K562 (cell line): ENCODE measurements around the gene CLTC. TPM values are rescaled to one million over a fixed set of nuclear protein-coding genes. Genes with fewer than 3 reads are reported as not detected.

Source experiments
- ATAC-seq: fragments of 200-7000 bp; cut with Tn5 transposase; 3 replicates; pipeline ENCODE4 v1.9.1; 2020; ENCODE audit warnings: moderate library complexity
- BruUV-seq: library from RNA; stranded (reverse); fragments of 400-500 nt; replicated peaks from 2 replicates; lab custom pipeline; 2021; lab: Mats Ljungman, UMichigan
- CTCF ChIA-PET: fragments of 300-600 bp; formaldehyde crosslinking; extraction: SDS; loops from one replicate; lab custom pipeline; 2021; ENCODE audit warnings: low intra/inter-chr PET ratio; lab: Yijun Ruan, JAX
- POLR2A ChIA-PET: fragments of 300-600, 350-650 bp; sonication (Branson Sonifier 250); formaldehyde crosslinking; extraction: SDS; loops from one replicate; lab custom pipeline; 2021; ENCODE audit warnings: antibody characterized with exemption, inconsistent platforms; lab: Yijun Ruan, JAX
- DNase-seq, 4 experiments: peaks; one replicate each; pipeline versions ENCODE4 v3.0.0 to v3.0.0-alpha.2; 2011 to 2018; ENCODE audit warnings: low spot score in 3 of 4, mixed read lengths in 3 of 4; ENCODE audit errors: extremely low read depth in 1 of 4
- FAIRE-seq: peaks from 2 replicates; lab custom pipeline; 2011; peaks lifted over from hg19 to GRCh38; lab: Jason Lieb, UNC
- H2AFZ ChIP-seq: 2 replicates; pipeline ENCODE4 v1.6.0; 2011; ENCODE audit warnings: low read depth, low read length, control low read depth, inconsistent platforms
- H3K27ac ChIP-seq: fragments of 200-600 bp; 3 replicates; pipeline ENCODE4 v1.8.0; 2011; ENCODE audit warnings: low read depth, mild to moderate bottlenecking, control low read depth, inconsistent platforms, low read length, moderate library complexity, mixed read lengths; ENCODE audit errors: extremely low read depth
- H3K27me3 ChIP-seq, 2 experiments: fragments of 300-600 bp in 1 of 2; 2 replicates in 1 of 2; 3 replicates in 1 of 2; pipeline versions ENCODE4 v1.6.0 to v1.8.0; 2011; ENCODE audit warnings: inconsistent platforms in 2 of 2, low read length in 2 of 2, mild to moderate bottlenecking in 1 of 2, mixed read lengths in 1 of 2, moderate library complexity in 1 of 2; ENCODE audit not compliant: control insufficient read depth in 2 of 2, insufficient read depth in 2 of 2
- H3K36me3 ChIP-seq: fragments of 300-600 bp; 3 replicates; pipeline ENCODE4 v1.8.0; 2011; ENCODE audit warnings: mild to moderate bottlenecking, low read length, inconsistent platforms; ENCODE audit not compliant: control insufficient read depth, insufficient read depth
- H3K4me1 ChIP-seq, 2 experiments: fragments of 200-600 bp in 1 of 2; replicated peaks in 1 of 2; 2 replicates in 1 of 2; 3 replicates in 1 of 2; pipeline versions ENCODE4 v1.5.1 to v1.8.0; 2011; ENCODE audit warnings: inconsistent platforms in 2 of 2, low read length in 2 of 2, mild to moderate bottlenecking in 1 of 2, mixed read lengths in 1 of 2, moderate library complexity in 1 of 2; ENCODE audit not compliant: control insufficient read depth in 2 of 2, insufficient read depth in 2 of 2
- H3K4me2 ChIP-seq: 2 replicates; pipeline ENCODE4 v1.6.1; 2011; ENCODE audit warnings: low read length, control low read depth, inconsistent platforms, mixed read lengths; ENCODE audit not compliant: insufficient read depth
- H3K4me3 ChIP-seq: fragments of 200-600 bp; sonication (generic), shearing (Covaris generic); 2 replicates; pipeline ENCODE4 v1.5.1; 2016; ENCODE audit warnings: control low read depth, inconsistent platforms
- H3K79me2 ChIP-seq: fragments of 200-600 bp; 3 replicates; pipeline ENCODE4 v1.8.0; 2011; ENCODE audit warnings: low read length, inconsistent platforms; ENCODE audit not compliant: control insufficient read depth, insufficient read depth
- H3K9ac ChIP-seq, 2 experiments: 2 replicates each; pipeline versions ENCODE4 v1.6.0 to v1.6.1; 2011; ENCODE audit warnings: low read depth in 2 of 2, low read length in 2 of 2, control low read depth in 1 of 2, inconsistent platforms in 1 of 2, mild to moderate bottlenecking in 1 of 2, mixed read lengths in 1 of 2; ENCODE audit not compliant: insufficient read depth in 1 of 2
- H3K9me1 ChIP-seq: one replicate; pipeline ENCODE4 v1.6.0; 2011; ENCODE audit warnings: inconsistent platforms, mild to moderate bottlenecking, low read length, moderate library complexity; ENCODE audit not compliant: control insufficient read depth, insufficient read depth
- H3K9me3 ChIP-seq: replicated peaks from 2 replicates; pipeline ENCODE4 v1.5.1; 2011; ENCODE audit warnings: low read depth, low read length, inconsistent platforms; ENCODE audit not compliant: control insufficient read depth, insufficient read depth
- H4K20me1 ChIP-seq: replicated peaks from 2 replicates; pipeline ENCODE4 v1.6.1; 2011; ENCODE audit warnings: low read length, inconsistent platforms, mixed read lengths; ENCODE audit not compliant: control insufficient read depth, insufficient read depth
- ATF3 ChIP-seq, 2 experiments: fragments of 450-650 bp in 1 of 2; sonication (generic) in 1 of 2; formaldehyde crosslinking in 1 of 2; IDR thresholded peaks in 1 of 2; conservative IDR thresholded peaks in 1 of 2; 2 replicates each; pipeline versions ENCODE4 v1.6.1 to v1.8.1; 2016 to 2023; ENCODE audit warnings: mild to moderate bottlenecking in 2 of 2, moderate library complexity in 2 of 2, inconsistent platforms in 1 of 2, missing genetic modification reagents in 1 of 2
- BRCA1 ChIP-seq, 2 experiments: fragments of 450-650 bp in 1 of 2; sonication (generic) in 1 of 2; formaldehyde crosslinking in 1 of 2; IDR thresholded peaks; 2 replicates each; pipeline versions ENCODE4 v1.5.0 to v1.6.1; 2017 to 2020; ENCODE audit warnings: mild to moderate bottlenecking in 1 of 2, missing genetic modification reagents in 1 of 2
- CXXC5 ChIP-seq: fragments of 250-450 bp; sonication (Bioruptor Pico); IDR thresholded peaks from 2 replicates; pipeline ENCODE4 v1.8.0; 2022; ENCODE audit warnings: inconsistent platforms, mild to moderate bottlenecking, moderate library complexity
- DACH1 ChIP-seq: fragments of 450-650 bp; IDR thresholded peaks from 2 replicates; pipeline ENCODE4 v1.6.1; 2018; ENCODE audit not compliant: partially characterized antibody
- DEAF1 ChIP-seq: fragments of 450-650 bp; formaldehyde crosslinking; IDR thresholded peaks from 2 replicates; pipeline ENCODE4 v1.4.0; 2020; ENCODE audit warnings: mild to moderate bottlenecking, moderate library complexity
- DPF2 ChIP-seq: fragments of 450-650 bp; IDR thresholded peaks from 2 replicates; pipeline ENCODE4 v1.6.1; 2016
- E2F6 ChIP-seq, 2 experiments: IDR thresholded peaks; 2 replicates each; pipeline ENCODE4 v1.6.1; 2011; ENCODE audit warnings: borderline replicate concordance in 1 of 2, control low read depth in 1 of 2, low read depth in 1 of 2, low read length in 1 of 2, mild to moderate bottlenecking in 1 of 2, mixed read lengths in 1 of 2, moderate library complexity in 1 of 2; ENCODE audit not compliant: insufficient read depth in 1 of 2, insufficient read length in 1 of 2, poor library complexity in 1 of 2, severe bottlenecking in 1 of 2; ENCODE audit errors: extremely low read depth in 1 of 2
- SLC30A9 ChIP-seq: fragments of 250-450 bp; sonication (Bioruptor Pico); IDR thresholded peaks from 2 replicates; pipeline ENCODE4 v1.8.0; 2022; ENCODE audit warnings: mild to moderate bottlenecking, moderate library complexity
- SNIP1 ChIP-seq: fragments of 450-650 bp; IDR thresholded peaks from 2 replicates; pipeline ENCODE4 v1.7.1; 2017; ENCODE audit warnings: low read depth, mild to moderate bottlenecking
- TGIF2 ChIP-seq: sonication (generic); formaldehyde crosslinking; IDR thresholded peaks from 2 replicates; pipeline ENCODE4 v1.8.1; 2022; ENCODE audit warnings: mild to moderate bottlenecking, missing genetic modification reagents, moderate library complexity
- ZNF436 ChIP-seq: fragments of 250-450, 450-650 bp; sonication (Bioruptor Pico); formaldehyde crosslinking; IDR thresholded peaks from 2 replicates; pipeline ENCODE4 v1.7.0; 2020; ENCODE audit warnings: mild to moderate bottlenecking
- WGBS: fragments of 100-300 bp; shearing (Covaris generic); methylation state at CpG from one replicate; pipeline ENCODE4 v1.1.6; 2016; ENCODE audit warnings: low coverage, mixed read lengths; ENCODE audit not compliant: insufficient coverage; ENCODE audit errors: missing lambda C conversion rate; 5-methylcytosine and 5-hydroxymethylcytosine counted together
- in situ Hi-C: fragments of 300-500 bp; cut with MboI; formaldehyde crosslinking; loops from 4 replicates; pipeline ENCODE4 v1.15.0; 2018; ENCODE audit warnings: inconsistent platforms, mixed read lengths
- intact Hi-C: fragments of 100-400 bp; cut with micrococcal nuclease; formaldehyde crosslinking; loops from 2 replicates; pipeline ENCODE4 v1.14.2; 2022
- polyA plus RNA-seq, 8 experiments: library from polyadenylated mRNA; depleted of rRNA in 4 of 8; stranded (reverse) in 5 of 8; unstranded in 3 of 8; fragments of >200 nt; fragmentation: Nextera tagmentation in 2 of 8; fragmentation: Illumina TruSeq in 1 of 8; extraction: Ambion mirVana in 2 of 8; extraction: Trizol in 1 of 8; gene quantifications; 2 replicates each; pipeline versions ENCODE4 v1.2.1 to v1.2.3, GENCODE V29; 2011 to 2014; ENCODE audit warnings: inconsistent platforms in 1 of 8, missing spikeins in 1 of 8
- total RNA-seq, 7 experiments: library from RNA; depleted of rRNA in 6 of 7; stranded (reverse); fragments of >200 nt in 6 of 7; fragmentation: Illumina TruSeq in 2 of 7; extraction: Trizol in 2 of 7; gene quantifications; 2 replicates each; pipeline versions ENCODE4 v1.2.1 to v1.2.3, GENCODE V29; 2011 to 2021; ENCODE audit warnings: low replicate concordance in 1 of 7
- TF ChIP-seq, protein P1 (sequence below), 3 experiments: IDR thresholded peaks in 2 of 3; conservative IDR thresholded peaks in 1 of 3; 2 replicates each; pipeline ENCODE4 v1.5.1; 2011 to 2012; ENCODE audit warnings: low read length in 3 of 3, mild to moderate bottlenecking in 3 of 3, control low read depth in 2 of 3, improper control_type of control experiment in 1 of 3, inconsistent platforms in 1 of 3, low read depth in 1 of 3, mixed read lengths in 1 of 3, moderate library complexity in 1 of 3; ENCODE audit not compliant: insufficient read depth in 2 of 3

The CLTC gene
- total and polyA plus RNA-seq, 9 of the 15 experiments (the other 6 are each of a cell fraction or from before 2014, with no cell fraction given), result 115 to 267 (median 174) TPM

- TF ChIP-seq, protein P1, sequence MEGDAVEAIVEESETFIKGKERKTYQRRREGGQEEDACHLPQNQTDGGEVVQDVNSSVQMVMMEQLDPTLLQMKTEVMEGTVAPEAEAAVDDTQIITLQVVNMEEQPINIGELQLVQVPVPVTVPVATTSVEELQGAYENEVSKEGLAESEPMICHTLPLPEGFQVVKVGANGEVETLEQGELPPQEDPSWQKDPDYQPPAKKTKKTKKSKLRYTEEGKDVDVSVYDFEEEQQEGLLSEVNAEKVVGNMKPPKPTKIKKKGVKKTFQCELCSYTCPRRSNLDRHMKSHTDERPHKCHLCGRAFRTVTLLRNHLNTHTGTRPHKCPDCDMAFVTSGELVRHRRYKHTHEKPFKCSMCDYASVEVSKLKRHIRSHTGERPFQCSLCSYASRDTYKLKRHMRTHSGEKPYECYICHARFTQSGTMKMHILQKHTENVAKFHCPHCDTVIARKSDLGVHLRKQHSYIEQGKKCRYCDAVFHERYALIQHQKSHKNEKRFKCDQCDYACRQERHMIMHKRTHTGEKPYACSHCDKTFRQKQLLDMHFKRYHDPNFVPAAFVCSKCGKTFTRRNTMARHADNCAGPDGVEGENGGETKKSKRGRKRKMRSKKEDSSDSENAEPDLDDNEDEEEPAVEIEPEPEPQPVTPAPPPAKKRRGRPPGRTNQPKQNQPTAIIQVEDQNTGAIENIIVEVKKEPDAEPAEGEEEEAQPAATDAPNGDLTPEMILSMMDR (IDR thresholded peaks at IDR 0.05 in 2 of 3, conservative IDR thresholded peaks at IDR 0.05 in 1 of 3; ENCODE audit: insufficient read depth in 2 of 3, low read depth in 1 of 3, low read length in 3 of 3), result no peak
- TF ChIP-seq, all 486 proteins: peak for 12
Observed at GRCh38 chr17:59620064-59620359, 317 bp downstream of the CLTC start (continued).

GRCh38 chr17:59620518-59621259 lies 994 bp downstream of the CLTC start:
- H3K9me3 ChIP-seq, result no peaks in the 10 kb centered on the region
- TSS peak; percentile 47 for BruUV-seq
- FAIRE-seq, result peak; percentile 76
- peak overlapping the region; percentile 96 for H3K9ac ChIP-seq
- DNase-seq, result peak; percentile 56 to 90 (median 70)
- no peaks in the 10 kb centered on the region for H3K27me3 ChIP-seq
- peaks cover 82% of the 10 kb centered on the region for H3K79me2 ChIP-seq
- H3K4me1 ChIP-seq, result peaks cover 11 to 23% of the 10 kb centered on the region in 2 experiments; a peak in 4 of 5 replicates
- H3K4me2 ChIP-seq, result peak overlapping the region; percentile 92
- in situ Hi-C loops, result no loop called here
- 0% methylated on average over 8 of the region's 14 CpGs for WGBS
- H3K36me3 ChIP-seq, result peaks cover 38% of the 10 kb centered on the region; the same call in 2 of the 3 replicates
- H3K27ac ChIP-seq, result peak overlapping the region; percentile 98
- no peak overlapping the region for H2AFZ ChIP-seq
- POLR2A ChIA-PET, result interaction anchor here (0.6 to 7.4 kb wide), 10 partner anchors 8 to 183 kb away, joined by 3 to 45 read pairs (median 4); partner anchors contain the start of gene DHX40
- ATAC-seq, result peak; percentile 60
- peak overlapping the region; percentile 97 for H3K4me3 ChIP-seq
- H4K20me1 ChIP-seq, result peaks cover 34% of the 10 kb centered on the region
- no peaks in the 10 kb centered on the region for H3K9me1 ChIP-seq
- CTCF ChIA-PET, result no interaction called here
- intact Hi-C loops, result loop anchor here (5.0 kb wide), 1 partner anchor 98 kb away; no protein-coding TSS in a partner anchor
- 0 out of 2 replicates have a peak, but pooled peaks have one; percentile 24 for TF ChIP-seq CXXC5
- TF ChIP-seq DPF2, result peak; percentile 43; the same call in 1 of the 2 replicates
- no peak for TF ChIP-seq SNIP1
- no peak for TF ChIP-seq BRCA1 (IDR thresholded peaks at IDR 0.05)
- TF ChIP-seq BRCA1 (CRISPR knock-in tag; IDR thresholded peaks at IDR 0.05), result no peak
- peak in 1 of 2 experiments; percentile 35 for TF ChIP-seq E2F6 (IDR thresholded peaks at IDR 0.05; ENCODE audit: borderline replicate concordance in 1 of 2, extremely low read depth in 1 of 2, insufficient read depth in 1 of 2, insufficient read length in 1 of 2, low read depth in 1 of 2, low read length in 1 of 2, poor library complexity in 1 of 2, severe bottlenecking in 1 of 2)
- TF ChIP-seq SLC30A9 (CRISPR knock-in tag), result no peak
- TF ChIP-seq TGIF2, result no peak
- TF ChIP-seq ATF3 (IDR thresholded peaks at IDR 0.05), result no peak
- no peak for TF ChIP-seq ATF3 (CRISPR knock-in tag; conservative IDR thresholded peaks at IDR 0.05)
- peak; percentile 10 for TF ChIP-seq DACH1
- TF ChIP-seq DEAF1 (CRISPR knock-in tag), result no peak
- TF ChIP-seq ZNF436 (CRISPR knock-in tag), result no peak
